ENCODE results near the gene TNFRSF14. TPM values are rescaled to one million over a fixed set of nuclear protein-coding genes. Genes with fewer than 3 reads are reported as not detected.

The TNFRSF14 gene
- total and polyA plus RNA-seq, 9 of the 15 experiments (the other 6 are each of a cell fraction or from before 2014, with no cell fraction given), result 0.11 to 2.3 (median 0.68) TPM; not detected in 2

GRCh38 chr1:2573250-2573920 is 17.2 kb downstream of the TNFRSF14 start:
- H3K9me3 ChIP-seq (replicated peaks; ENCODE audit: control insufficient read depth, insufficient read depth, low read depth, low read length), result peaks cover 10% of the 10 kb centered on the region
- no peak overlapping the region for H3K9ac ChIP-seq (ENCODE audit: insufficient read depth in 1 of 2, low read depth in 2 of 2, low read length in 2 of 2)
- in situ Hi-C loops (cut with MboI), result no loop called here
- no peaks in the 10 kb centered on the region for H3K36me3 ChIP-seq (ENCODE audit: control insufficient read depth, insufficient read depth, low read length)
- intact Hi-C loops (cut with micrococcal nuclease), result no loop called here
- ChIA-PET CTCF (ENCODE audit: low intra/inter-chr PET ratio) (no interaction called here), POLR2A (interaction anchor here (1.1 to 1.4 kb wide), 2 partner anchors 8 to 11 kb away, joined by 3 to 4 read pairs; no protein-coding TSS in a partner anchor)
- peak in 1 of 2 experiments; percentile 30; a peak in 1 of 3 replicates for TF ChIP-seq CBX3 (IDR thresholded peaks at IDR 0.05; ENCODE audit: borderline replicate concordance in 1 of 2, low read length in 2 of 2)
- TF ChIP-seq TRIM28 (IDR thresholded peaks at IDR 0.05), result 0 out of 2 replicates have a peak, but pooled peaks have one; percentile 56
- no peak for TF ChIP-seq MTA1 (IDR thresholded peaks at IDR 0.05; ENCODE audit: borderline replicate concordance)
- peak; percentile 47 for TF ChIP-seq ZNF280A (IDR thresholded peaks at IDR 0.05; ENCODE audit: low read depth, partially characterized antibody)
- TF ChIP-seq OTX1 (CRISPR knock-in tag; IDR thresholded peaks at IDR 0.05), result no peak
- no peaks in the 10 kb centered on the region for H3K9me1 ChIP-seq (ENCODE audit: control insufficient read depth, insufficient read depth, low read length)
- 0% methylated on average over 8 of the region's 8 CpGs for WGBS (ENCODE audit: insufficient coverage, low coverage, missing lambda C conversion rate)
- no peak overlapping the region for H2AFZ ChIP-seq (ENCODE audit: low read depth, low read length)
- no peak for ATAC-seq
- DNase-seq (ENCODE audit: extremely low read depth in 1 of 4, low spot score in 3 of 4), result no peak
- no peak overlapping the region for H3K4me2 ChIP-seq (ENCODE audit: insufficient read depth, low read length)
- no TSS peak for BruUV-seq (replicated peaks)
- H3K27me3 ChIP-seq (ENCODE audit: control insufficient read depth in 2 of 2, insufficient read depth in 2 of 2, low read length in 2 of 2), result peaks cover 31 to 51% of the 10 kb centered on the region in 2 experiments
- peaks cover 6 to 26% of the 10 kb centered on the region in 2 experiments; a peak in 3 of 5 replicates for H3K4me1 ChIP-seq (replicated peaks in 1 of 2; ENCODE audit: control insufficient read depth in 2 of 2, insufficient read depth in 2 of 2, low read length in 2 of 2)
- H4K20me1 ChIP-seq (replicated peaks; ENCODE audit: control insufficient read depth, insufficient read depth, low read length), result no peaks in the 10 kb centered on the region
- FAIRE-seq, result no peak
- no peaks in the 10 kb centered on the region for H3K79me2 ChIP-seq (ENCODE audit: control insufficient read depth, insufficient read depth, low read length)
- no peak overlapping the region for H3K4me3 ChIP-seq
- H3K27ac ChIP-seq (ENCODE audit: extremely low read depth, low read depth, low read length), result no peak overlapping the region
